ENCODE data around the gene CPEB4. TPM values are rescaled to one million over a fixed set of nuclear protein-coding genes. Genes with fewer than 3 reads are reported as not detected.

CPEB4 gene
- total and polyA plus RNA-seq, 7 donors: 30.4 to 262 (median 95.0) TPM

DNA sequence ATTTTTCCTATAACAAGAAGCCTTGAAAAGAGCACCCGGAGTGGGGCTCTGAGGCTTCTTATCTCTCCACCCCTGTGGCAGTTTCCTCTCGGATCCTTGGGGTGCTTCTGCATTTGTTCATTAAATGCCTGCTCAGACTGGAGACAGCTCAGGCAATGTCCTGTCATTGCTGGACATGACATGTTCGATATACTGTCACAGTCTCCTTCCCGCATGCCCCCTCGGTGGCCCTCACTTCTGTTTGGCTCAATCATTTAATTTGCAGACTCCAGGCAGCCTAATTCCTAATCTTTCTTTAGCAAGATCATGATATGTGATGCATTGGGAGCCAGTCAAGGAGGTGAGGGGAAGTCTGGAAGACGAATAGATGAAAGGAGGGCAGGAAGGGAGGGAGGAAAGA, 37.5 kb upstream of the CPEB4 start:
- Histone ChIP-seq H3K27ac (no peak overlapping the region), H3K4me1 (no peaks in the 10 kb centered on the region), H3K4me3 (no peak overlapping the region), H3K9me3 (peaks cover 4% of the 10 kb centered on the region), H3K27me3 (ENCODE audit: insufficient read depth in 3 of 3, low read length in 2 of 3) (no peaks in the 10 kb centered on the region), H3K36me3 (ENCODE audit: insufficient read depth in 1 of 2, low read depth in 1 of 2) (no peaks in the 10 kb centered on the region)
- intact Hi-C loops (cut with DNase I): no loop called here
- ATAC-seq: no peak
- DNase-seq: no peak
- TF ChIP-seq, protein P1, sequence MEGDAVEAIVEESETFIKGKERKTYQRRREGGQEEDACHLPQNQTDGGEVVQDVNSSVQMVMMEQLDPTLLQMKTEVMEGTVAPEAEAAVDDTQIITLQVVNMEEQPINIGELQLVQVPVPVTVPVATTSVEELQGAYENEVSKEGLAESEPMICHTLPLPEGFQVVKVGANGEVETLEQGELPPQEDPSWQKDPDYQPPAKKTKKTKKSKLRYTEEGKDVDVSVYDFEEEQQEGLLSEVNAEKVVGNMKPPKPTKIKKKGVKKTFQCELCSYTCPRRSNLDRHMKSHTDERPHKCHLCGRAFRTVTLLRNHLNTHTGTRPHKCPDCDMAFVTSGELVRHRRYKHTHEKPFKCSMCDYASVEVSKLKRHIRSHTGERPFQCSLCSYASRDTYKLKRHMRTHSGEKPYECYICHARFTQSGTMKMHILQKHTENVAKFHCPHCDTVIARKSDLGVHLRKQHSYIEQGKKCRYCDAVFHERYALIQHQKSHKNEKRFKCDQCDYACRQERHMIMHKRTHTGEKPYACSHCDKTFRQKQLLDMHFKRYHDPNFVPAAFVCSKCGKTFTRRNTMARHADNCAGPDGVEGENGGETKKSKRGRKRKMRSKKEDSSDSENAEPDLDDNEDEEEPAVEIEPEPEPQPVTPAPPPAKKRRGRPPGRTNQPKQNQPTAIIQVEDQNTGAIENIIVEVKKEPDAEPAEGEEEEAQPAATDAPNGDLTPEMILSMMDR (IDR thresholded peaks at IDR 0.05): no peak
- 60 to 72% (median 66%) methylated on average over 6 of the region's 6 CpGs for WGBS, 3 donors

DNA sequence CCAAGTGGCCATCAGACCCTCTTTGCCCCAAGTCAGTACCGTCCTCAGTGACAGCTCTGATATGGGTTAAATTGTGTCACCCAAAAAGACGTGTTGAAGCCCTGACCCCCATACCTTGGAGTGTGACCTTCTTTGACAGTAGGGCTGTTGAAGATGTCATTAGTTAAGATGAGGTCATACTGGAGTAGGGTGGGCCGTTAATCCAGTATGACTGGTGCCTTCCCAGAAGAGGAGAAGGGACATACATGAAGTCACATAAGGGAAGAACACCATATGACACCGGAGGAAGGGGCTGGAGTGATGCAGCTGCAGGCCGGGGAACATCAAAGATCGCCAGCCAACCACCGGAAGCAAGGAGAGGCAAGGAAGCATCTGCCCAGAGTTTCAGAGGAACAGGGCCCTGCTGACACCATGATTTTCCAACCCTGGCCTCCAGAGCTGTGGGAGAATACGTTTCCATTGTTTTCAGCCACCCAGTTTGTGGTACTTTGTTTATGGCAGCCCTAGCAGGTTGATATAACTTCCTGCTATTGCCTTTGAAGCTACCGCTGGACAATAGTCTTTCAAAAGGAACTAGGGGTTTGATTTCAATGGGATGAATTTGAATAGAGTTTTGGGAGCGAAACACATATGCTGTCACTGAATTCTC, 36.4 kb upstream of the CPEB4 start:
- Histone ChIP-seq H3K27ac (no peak overlapping the region), H3K4me3 (no peak overlapping the region), H3K27me3 (ENCODE audit: insufficient read depth in 3 of 3, low read length in 2 of 3) (no peaks in the 10 kb centered on the region), H3K4me1 (no peaks in the 10 kb centered on the region), H3K36me3 (ENCODE audit: insufficient read depth in 1 of 2, low read depth in 1 of 2) (no peaks in the 10 kb centered on the region), H3K9me3 (peaks cover 4% of the 10 kb centered on the region)
- WGBS, 3 donors: 64 to 75% (median 69%) methylated on average over 10 of the region's 10 CpGs
- DNase-seq (no peak), ATAC-seq (no peak)
- intact Hi-C loops (cut with DNase I): no loop called here
- TF ChIP-seq, protein P1 (IDR thresholded peaks at IDR 0.05): no peak

DNA sequence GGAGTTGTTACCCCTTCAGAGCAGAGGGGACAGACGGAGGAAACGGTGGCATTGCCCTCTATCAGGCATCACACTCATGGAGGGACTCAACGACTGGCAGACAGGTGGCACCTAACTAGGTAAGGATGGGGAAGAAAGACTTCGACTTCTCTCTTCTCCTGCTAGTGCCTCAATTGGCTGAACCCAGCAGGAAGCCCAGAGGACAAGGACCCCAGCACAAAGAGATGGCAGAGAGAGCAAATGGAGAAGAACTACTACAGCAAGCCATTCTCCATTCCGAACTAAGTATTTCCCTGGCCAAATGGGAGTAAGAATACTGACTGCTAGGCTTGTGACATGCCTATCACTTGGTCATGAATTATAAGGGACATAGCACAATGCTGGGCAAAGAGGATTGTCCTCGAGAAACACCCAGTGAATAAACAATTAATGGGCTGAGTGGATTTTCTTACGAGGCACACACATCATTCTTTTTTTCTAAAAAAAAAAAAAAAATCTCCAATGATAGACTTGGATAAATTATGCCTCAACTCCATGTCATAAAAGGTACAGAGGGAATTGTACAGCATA, 35.3 kb upstream of the CPEB4 start:
- intact Hi-C loops (cut with DNase I): no loop called here
- no peak for ATAC-seq

DNA sequence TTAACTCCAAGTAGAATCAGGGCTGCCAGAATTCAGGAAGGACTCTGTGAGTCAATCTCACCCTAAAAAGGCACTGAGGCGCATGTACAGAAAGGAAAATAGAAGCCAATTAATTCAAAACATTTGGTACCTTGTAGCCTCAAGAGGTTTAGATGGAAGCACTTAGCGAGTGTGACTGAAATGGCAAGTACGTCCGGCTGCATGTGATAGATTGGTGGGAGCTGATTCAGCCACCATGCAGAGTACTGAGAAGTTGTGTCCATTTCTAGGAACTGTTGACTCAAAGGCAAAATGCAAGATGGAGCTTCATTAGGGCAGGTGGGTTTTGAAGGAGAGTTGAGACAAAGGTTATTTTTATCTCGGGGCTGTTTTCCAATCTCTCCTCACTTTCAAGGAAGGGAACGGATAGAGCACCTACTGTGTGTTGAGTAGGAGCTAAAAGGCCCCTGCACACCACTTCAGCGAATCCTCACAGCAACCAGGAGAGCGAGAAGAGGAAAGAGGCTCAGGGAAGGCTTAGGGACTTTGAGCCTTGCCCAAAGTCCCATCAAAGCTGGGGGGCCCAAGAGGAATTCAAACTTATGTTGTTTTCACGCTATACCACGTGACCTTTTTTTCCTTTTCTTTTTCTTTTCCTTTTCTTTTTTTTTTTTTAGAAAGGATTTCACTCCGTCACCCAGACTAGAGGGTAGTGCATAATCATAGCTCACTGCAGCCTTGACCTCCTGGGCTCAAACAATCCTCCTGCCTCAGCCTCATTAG, 34.6 kb upstream of the CPEB4 start:
- no peak overlapping the region for H3K4me3 ChIP-seq
- H3K9me3 ChIP-seq: peaks cover 4% of the 10 kb centered on the region
- H3K4me1 ChIP-seq: no peaks in the 10 kb centered on the region
- DNase-seq (no peak), ATAC-seq (no peak)
- no peaks in the 10 kb centered on the region for H3K27me3 ChIP-seq (ENCODE audit: insufficient read depth in 3 of 3, low read length in 2 of 3)
- WGBS, 3 donors: 80 to 85% (median 83%) methylated on average over 11 of the region's 11 CpGs
- TF ChIP-seq, protein P1 (IDR thresholded peaks at IDR 0.05): no peak
- intact Hi-C loops (cut with DNase I): no loop called here
- no peaks in the 10 kb centered on the region for H3K36me3 ChIP-seq (ENCODE audit: insufficient read depth in 1 of 2, low read depth in 1 of 2)
- H3K27ac ChIP-seq: no peak overlapping the region

More for the DNA sequence above, 35.3 kb upstream of the CPEB4 start:
- Histone ChIP-seq H3K4me1 (no peaks in the 10 kb centered on the region), H3K27ac (no peak overlapping the region), H3K4me3 (no peak overlapping the region), H3K27me3 (ENCODE audit: insufficient read depth in 3 of 3, low read length in 2 of 3) (no peaks in the 10 kb centered on the region), H3K9me3 (peaks cover 4% of the 10 kb centered on the region), H3K36me3 (ENCODE audit: insufficient read depth in 1 of 2, low read depth in 1 of 2) (no peaks in the 10 kb centered on the region)
- TF ChIP-seq, protein P1 (IDR thresholded peaks at IDR 0.05): no peak
- WGBS, 3 donors: 81 to 87% (median 85%) methylated on average over 7 of the region's 7 CpGs
- no peak for DNase-seq

All from psoas muscle (tissue), 8 donors.